ENCODE measurements around the gene ARID2. TPM values are rescaled to one million over a fixed set of nuclear protein-coding genes. Genes with fewer than 3 reads are reported as not detected.

Gene ARID2
- total RNA-seq, 1 experiment from 2014 or later = 72.2 TPM

DNA sequence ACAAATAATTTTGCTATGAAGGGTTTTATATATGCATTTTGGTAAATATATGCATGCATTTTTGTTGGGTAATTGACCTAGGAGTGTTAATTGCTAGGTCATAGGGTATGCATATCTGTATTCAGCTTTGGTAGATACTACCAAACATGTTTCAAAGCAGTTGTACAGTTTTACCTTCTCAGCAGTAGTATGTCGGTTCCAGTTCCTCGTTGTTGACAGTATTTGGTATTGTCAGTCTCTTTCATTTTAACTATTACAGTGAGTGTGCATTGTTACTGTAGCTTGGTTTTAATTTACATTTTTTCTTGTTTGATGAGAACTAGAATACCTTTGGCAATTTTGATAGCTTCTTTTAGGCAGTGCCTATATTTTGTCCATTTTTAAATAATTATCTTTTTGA, 98.9 kb downstream of the ARID2 start:
- ChIA-PET CTCF (no interaction called here), POLR2A (ENCODE audit: low non-redundant PET) (interaction anchor here (0.6 kb wide), 1 partner anchor 8 kb away, joined by 3 read pairs; no protein-coding TSS in a partner anchor)
- intact Hi-C loops (cut with micrococcal nuclease; ENCODE audit: unreplicated experiment) = no loop called here
- H3K36me3 ChIP-seq (ENCODE audit: insufficient read depth, low read length, poor library complexity, severe bottlenecking) = peaks cover 34% of the 10 kb centered on the region
- DNase-seq (ENCODE audit: low spot score) = no peak
- H3K27me3 ChIP-seq (replicated peaks; ENCODE audit: insufficient read depth, low read depth, low read length, poor library complexity) = no peaks in the 10 kb centered on the region
- TF ChIP-seq, protein P1, sequence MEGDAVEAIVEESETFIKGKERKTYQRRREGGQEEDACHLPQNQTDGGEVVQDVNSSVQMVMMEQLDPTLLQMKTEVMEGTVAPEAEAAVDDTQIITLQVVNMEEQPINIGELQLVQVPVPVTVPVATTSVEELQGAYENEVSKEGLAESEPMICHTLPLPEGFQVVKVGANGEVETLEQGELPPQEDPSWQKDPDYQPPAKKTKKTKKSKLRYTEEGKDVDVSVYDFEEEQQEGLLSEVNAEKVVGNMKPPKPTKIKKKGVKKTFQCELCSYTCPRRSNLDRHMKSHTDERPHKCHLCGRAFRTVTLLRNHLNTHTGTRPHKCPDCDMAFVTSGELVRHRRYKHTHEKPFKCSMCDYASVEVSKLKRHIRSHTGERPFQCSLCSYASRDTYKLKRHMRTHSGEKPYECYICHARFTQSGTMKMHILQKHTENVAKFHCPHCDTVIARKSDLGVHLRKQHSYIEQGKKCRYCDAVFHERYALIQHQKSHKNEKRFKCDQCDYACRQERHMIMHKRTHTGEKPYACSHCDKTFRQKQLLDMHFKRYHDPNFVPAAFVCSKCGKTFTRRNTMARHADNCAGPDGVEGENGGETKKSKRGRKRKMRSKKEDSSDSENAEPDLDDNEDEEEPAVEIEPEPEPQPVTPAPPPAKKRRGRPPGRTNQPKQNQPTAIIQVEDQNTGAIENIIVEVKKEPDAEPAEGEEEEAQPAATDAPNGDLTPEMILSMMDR (conservative IDR thresholded peaks at IDR 0.05; ENCODE audit: low read depth, low read length) = no peak
- TF ChIP-seq EZH2 (IDR thresholded peaks at IDR 0.05; ENCODE audit: borderline replicate concordance, low read depth, low read length, poor library complexity, severe bottlenecking) = no peak
- no peak overlapping the region for H3K27ac ChIP-seq (ENCODE audit: low read depth, low read length, poor library complexity, severe bottlenecking)
- no TSS peak for BruUV-seq (replicated peaks)
- peaks cover 3% of the 10 kb centered on the region for H3K9me3 ChIP-seq (ENCODE audit: low read depth, low read length, poor library complexity, severe bottlenecking)
- H3K4me1 ChIP-seq (ENCODE audit: insufficient read depth, low read length, poor library complexity, severe bottlenecking) = no peaks in the 10 kb centered on the region
- no peak overlapping the region for H3K4me3 ChIP-seq (ENCODE audit: low read depth, low read length, poor library complexity, severe bottlenecking)

DNA sequence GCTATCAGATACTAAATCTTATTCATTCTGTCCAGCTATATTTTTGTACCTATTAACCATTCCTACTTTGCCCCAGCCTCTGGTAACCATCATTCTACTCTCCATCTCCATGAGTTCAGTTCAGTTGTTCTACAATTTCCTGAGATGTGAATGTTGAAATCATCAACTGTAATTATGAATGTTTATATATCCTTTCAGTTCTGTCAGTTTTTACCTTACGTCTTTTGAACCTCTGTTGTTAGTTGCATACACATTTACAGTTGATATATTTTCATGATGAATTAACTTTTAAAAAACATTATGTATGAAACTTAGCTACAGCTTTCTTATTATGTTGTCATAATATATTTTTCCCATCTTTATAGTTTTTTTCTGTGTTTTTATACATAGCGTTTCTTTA, 102.1 kb downstream of the ARID2 start:
- Histone ChIP-seq H3K36me3 (ENCODE audit: insufficient read depth, low read length, poor library complexity, severe bottlenecking) (peaks cover 30% of the 10 kb centered on the region), H3K4me1 (ENCODE audit: insufficient read depth, low read length, poor library complexity, severe bottlenecking) (no peaks in the 10 kb centered on the region), H3K27ac (ENCODE audit: low read depth, low read length, poor library complexity, severe bottlenecking) (no peak overlapping the region), H3K9me3 (ENCODE audit: low read depth, low read length, poor library complexity, severe bottlenecking) (peaks cover 3% of the 10 kb centered on the region), H3K4me3 (ENCODE audit: low read depth, low read length, poor library complexity, severe bottlenecking) (no peak overlapping the region), H3K27me3 (replicated peaks; ENCODE audit: insufficient read depth, low read depth, low read length, poor library complexity) (no peaks in the 10 kb centered on the region)
- DNase-seq (ENCODE audit: low spot score) = no peak
- TF ChIP-seq, protein P1 (conservative IDR thresholded peaks at IDR 0.05; ENCODE audit: low read depth, low read length) = no peak
- no peak for TF ChIP-seq EZH2 (IDR thresholded peaks at IDR 0.05; ENCODE audit: borderline replicate concordance, low read depth, low read length, poor library complexity, severe bottlenecking)
- BruUV-seq (replicated peaks) = no TSS peak
- ChIA-PET POLR2A (ENCODE audit: low non-redundant PET) (no interaction called here), CTCF (no interaction called here)
- intact Hi-C loops (cut with micrococcal nuclease; ENCODE audit: unreplicated experiment) = no loop called here

DNA sequence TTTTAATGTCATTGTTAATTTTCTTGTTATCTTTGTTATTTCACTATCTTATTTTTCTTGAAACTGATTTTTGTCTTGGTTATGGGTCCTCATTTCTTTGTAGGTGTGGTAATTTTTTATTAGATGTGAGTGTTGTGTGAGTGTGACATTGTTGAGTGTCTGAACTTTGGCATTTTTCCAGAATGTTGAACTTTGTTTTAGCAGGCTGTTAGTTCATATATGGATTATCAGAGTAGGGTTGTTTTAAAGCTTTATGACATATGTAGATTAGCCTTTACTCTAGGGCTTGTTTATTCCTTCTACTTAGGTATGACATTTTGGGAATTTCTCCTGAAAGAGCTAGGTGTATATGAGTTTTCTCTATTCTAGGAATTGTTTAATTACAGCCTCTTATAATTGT, 103.9 kb downstream of the ARID2 start:
- peaks cover 43% of the 10 kb centered on the region for H3K36me3 ChIP-seq (ENCODE audit: insufficient read depth, low read length, poor library complexity, severe bottlenecking)
- H3K27ac ChIP-seq (ENCODE audit: low read depth, low read length, poor library complexity, severe bottlenecking) = no peak overlapping the region
- ChIA-PET POLR2A (ENCODE audit: low non-redundant PET) (no interaction called here), CTCF (no interaction called here)
- H3K4me1 ChIP-seq (ENCODE audit: insufficient read depth, low read length, poor library complexity, severe bottlenecking) = no peaks in the 10 kb centered on the region
- no peak for DNase-seq (ENCODE audit: low spot score)
- peaks cover 3% of the 10 kb centered on the region for H3K9me3 ChIP-seq (ENCODE audit: low read depth, low read length, poor library complexity, severe bottlenecking)
- intact Hi-C loops (cut with micrococcal nuclease; ENCODE audit: unreplicated experiment) = no loop called here
- H3K27me3 ChIP-seq (replicated peaks; ENCODE audit: insufficient read depth, low read depth, low read length, poor library complexity) = no peaks in the 10 kb centered on the region
- H3K4me3 ChIP-seq (ENCODE audit: low read depth, low read length, poor library complexity, severe bottlenecking) = no peak overlapping the region
- no TSS peak for BruUV-seq (replicated peaks)
- no peak for TF ChIP-seq EZH2 (IDR thresholded peaks at IDR 0.05; ENCODE audit: borderline replicate concordance, low read depth, low read length, poor library complexity, severe bottlenecking)
- TF ChIP-seq, protein P1 (conservative IDR thresholded peaks at IDR 0.05; ENCODE audit: low read depth, low read length) = no peak
